Body of pancreas (tissue), 4 donors: ENCODE results near the gene ARL10. TPM values are rescaled to one million over a fixed set of nuclear protein-coding genes. Genes with fewer than 3 reads are reported as not detected.

ENCODE experiments used
- microRNA counts, 2 donors: library from miRNA; unstranded; fragments of <30 nt; microRNA quantifications; one replicate each; lab custom pipeline; 2017
- microRNA-seq, 2 donors: library from miRNA; unstranded; fragments of <30 nt; microRNA quantifications; one replicate each; pipeline ENCODE4, GENCODE V29; 2016; ENCODE audit warnings: borderline number of aligned reads in 2 of 2, borderline replicate concordance in 2 of 2
- small RNA-seq: library from RNA; depleted of rRNA; stranded (forward); fragments of <200 nt; gene quantifications from one replicate; pipeline ENCODE3, GENCODE V24; 2016
- total RNA-seq, 2 donors: library from RNA; depleted of rRNA; stranded (reverse); fragments of >200 nt; gene quantifications; one replicate each; pipeline ENCODE4 v1.1.0, GENCODE V29; 2016

The ARL10 gene
- total RNA-seq, 2 donors from 2014 or later: 2.9 to 3.3 TPM

MicroRNAs encoded within 50 kb of the gene (microRNA counts, 767-probe panel; counts per million panel counts)
- microRNA hsa-miR-1271-5p (lab: Ali Mortazavi, UCI): 0 to 736 counts per million in 2 donors

Small RNA genes within 50 kb of the gene (microRNA-seq; reads per million reads assigned to microRNA genes)
- gene MIR1271: 1.3 to 7.9 reads per million in 2 donors

Small RNA genes within 50 kb of the gene (small RNA-seq; reads per million reads assigned to genes)
- gene MIR1271: 0.33 reads per million

Other genes starting within 250 kb of the ARL10 start
- 10 to 100 TPM; 10.4 to 21.8 TPM for gene SIMC1, start 127.1 kb upstream of the ARL10 start, total RNA-seq
- gene KIAA1191, start 3.7 kb upstream of the ARL10 start, total RNA-seq: 100 to 1,000 TPM in 1 of 2 donors, 10 to 100 TPM in 1; 56.0 to 110 TPM
- gene NOP16, start 23.1 kb downstream of the ARL10 start, total RNA-seq: 10 to 100 TPM; 19.2 to 32.0 TPM
- 10 to 100 TPM; 20.1 to 44.1 TPM for gene HIGD2A, start 23.3 kb downstream of the ARL10 start, total RNA-seq
- 10 to 100 TPM; 39.6 to 57.3 TPM for gene CLTB, start 51.1 kb downstream of the ARL10 start, total RNA-seq
- gene FAF2, start 82.9 kb downstream of the ARL10 start, total RNA-seq: 10 to 100 TPM; 15.8 to 44.2 TPM
- gene RNF44, start 171.9 kb downstream of the ARL10 start, total RNA-seq: 10 to 100 TPM; 10.9 to 38.6 TPM
- gene CDHR2, start 183.9 kb downstream of the ARL10 start, total RNA-seq: 1 to 10 TPM in 1 of 2 donors, not detected in 1; 1.3 TPM
- gene GPRIN1, start 244.7 kb downstream of the ARL10 start, total RNA-seq: 1 to 10 TPM in 1 of 2 donors, under 1 TPM in 1; 0.26 to 1.3 TPM